NT2/D1 (cell line): ENCODE data around the gene CEP112.

Experiments used
- SUZ12 ChIP-seq: IDR thresholded peaks from 2 replicates; pipeline ENCODE4 v1.6.1; 2011; ENCODE audit not compliant: insufficient read length, insufficient read depth; ENCODE audit errors: extremely low read depth
- YY1 ChIP-seq: IDR thresholded peaks from 2 replicates; pipeline ENCODE4 v1.6.1; 2011; ENCODE audit not compliant: insufficient read length, insufficient read depth
- ZNF274 ChIP-seq: IDR thresholded peaks from 2 replicates; pipeline ENCODE4 v1.6.1; 2011; ENCODE audit warnings: mild to moderate bottlenecking, low read depth, low read length

DNA sequence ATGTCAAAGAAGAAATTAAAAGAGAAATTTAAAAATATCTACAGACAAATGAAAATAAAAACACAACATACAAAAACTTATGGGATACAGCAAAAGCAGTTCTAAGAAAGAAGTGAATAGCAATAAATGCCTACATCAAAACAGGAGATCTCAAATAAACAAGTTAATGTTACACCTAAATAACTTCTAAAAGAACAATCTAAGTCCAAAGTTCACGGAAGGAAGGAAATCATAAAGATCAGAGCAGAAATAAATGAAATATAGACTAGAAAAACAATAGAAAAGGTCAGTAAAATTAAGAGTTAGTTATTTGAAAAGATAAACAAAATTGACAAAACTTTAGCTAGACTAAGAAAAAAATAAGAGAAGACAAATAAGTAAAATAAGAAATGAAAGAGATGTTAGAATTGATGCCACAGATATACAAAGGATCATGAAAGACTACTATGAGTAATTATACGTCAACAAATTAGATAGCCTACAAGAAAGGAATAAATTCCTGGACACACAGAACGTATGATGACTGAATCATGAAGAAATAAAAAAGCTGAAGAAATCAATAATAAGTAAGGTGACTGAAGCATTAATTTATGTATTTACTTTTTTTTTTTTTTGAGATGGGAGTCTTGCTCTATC lies 100.4 kb downstream of the CEP112 start:
- no peak for TF ChIP-seq YY1
- TF ChIP-seq ZNF274 = no peak
- TF ChIP-seq SUZ12 = no peak
